ENCODE measurements around the gene TRAPPC5. TPM values are rescaled to one million over a fixed set of nuclear protein-coding genes. Genes with fewer than 3 reads are reported as not detected.

The TRAPPC5 gene
- total and polyA plus RNA-seq, 10 of the 15 experiments (the other 5 are each of a cell fraction or from before 2014, with no cell fraction given): 4.2 to 210 (median 89.1) TPM

DNA sequence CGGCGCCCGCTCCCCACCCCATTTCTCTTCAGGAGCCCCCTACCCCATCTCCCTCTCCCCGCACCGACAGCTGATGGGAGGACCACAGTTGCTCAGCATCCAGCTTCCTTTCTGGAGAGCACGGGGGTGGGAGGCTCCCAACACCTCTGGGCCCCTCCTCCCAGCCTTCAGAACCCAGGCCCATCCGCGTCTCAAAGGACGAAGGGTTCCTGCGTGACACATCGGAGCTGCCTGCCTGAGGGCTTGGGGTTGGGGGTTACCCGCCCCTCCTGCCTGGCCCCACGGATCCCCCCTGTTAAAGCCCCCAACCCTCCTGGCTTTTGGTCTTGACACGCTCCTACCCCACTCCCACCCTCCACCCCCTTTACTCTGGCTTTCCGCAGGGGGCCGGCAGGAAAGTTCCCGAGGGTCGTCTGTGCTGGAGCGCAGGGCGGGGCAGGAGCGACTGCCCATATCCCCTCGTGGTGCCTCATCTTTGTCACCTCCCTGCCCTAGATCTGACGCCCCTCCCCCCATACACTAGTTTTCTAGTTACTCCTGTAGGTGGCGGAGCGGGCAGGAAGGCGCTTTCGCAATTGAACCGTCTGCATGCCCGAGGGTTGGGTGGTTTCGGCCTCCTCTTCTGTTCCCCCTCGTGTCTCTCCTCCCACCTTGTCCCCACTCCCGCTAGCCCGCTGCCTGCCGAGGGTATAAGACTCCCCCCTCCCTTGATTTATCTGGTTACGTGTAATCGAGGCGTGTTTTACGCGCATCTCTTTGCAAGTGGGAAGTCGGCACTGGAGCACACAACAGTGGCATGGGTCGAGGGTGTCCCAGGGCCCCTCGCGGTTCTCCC is 924 bp downstream of the TRAPPC5 start (continued):
- peak; percentile 68 for TF ChIP-seq SMC3 (IDR thresholded peaks at IDR 0.05; ENCODE audit: borderline replicate concordance, low read length)
- 0 out of 2 replicates have a peak, but pooled peaks have one; percentile 15 for TF ChIP-seq IRF4 (IDR thresholded peaks at IDR 0.05; ENCODE audit: low read depth, low read length)
- TF ChIP-seq PKNOX1 (IDR thresholded peaks at IDR 0.05): no peak
- TF ChIP-seq SMARCA5 (IDR thresholded peaks at IDR 0.05): peak; percentile 37; the same call in 1 of the 2 replicates
- no peak for TF ChIP-seq PML (IDR thresholded peaks at IDR 0.05; ENCODE audit: low read length)
- TF ChIP-seq, protein P1, sequence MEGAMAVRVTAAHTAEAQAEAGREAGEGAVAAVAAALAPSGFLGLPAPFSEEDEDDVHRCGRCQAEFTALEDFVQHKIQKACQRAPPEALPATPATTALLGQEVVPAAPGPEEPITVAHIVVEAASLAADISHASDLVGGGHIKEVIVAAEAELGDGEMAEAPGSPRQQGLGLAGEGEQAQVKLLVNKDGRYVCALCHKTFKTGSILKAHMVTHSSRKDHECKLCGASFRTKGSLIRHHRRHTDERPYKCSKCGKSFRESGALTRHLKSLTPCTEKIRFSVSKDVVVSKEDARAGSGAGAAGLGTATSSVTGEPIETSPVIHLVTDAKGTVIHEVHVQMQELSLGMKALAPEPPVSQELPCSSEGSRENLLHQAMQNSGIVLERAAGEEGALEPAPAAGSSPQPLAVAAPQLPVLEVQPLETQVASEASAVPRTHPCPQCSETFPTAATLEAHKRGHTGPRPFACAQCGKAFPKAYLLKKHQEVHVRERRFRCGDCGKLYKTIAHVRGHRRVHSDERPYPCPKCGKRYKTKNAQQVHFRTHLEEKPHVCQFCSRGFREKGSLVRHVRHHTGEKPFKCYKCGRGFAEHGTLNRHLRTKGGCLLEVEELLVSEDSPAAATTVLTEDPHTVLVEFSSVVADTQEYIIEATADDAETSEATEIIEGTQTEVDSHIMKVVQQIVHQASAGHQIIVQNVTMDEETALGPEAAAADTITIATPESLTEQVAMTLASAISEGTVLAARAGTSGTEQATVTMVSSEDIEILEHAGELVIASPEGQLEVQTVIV (IDR thresholded peaks at IDR 0.05; ENCODE audit: borderline replicate concordance, partially characterized antibody): no peak
- no peak for TF ChIP-seq NFYB (IDR thresholded peaks at IDR 0.05; ENCODE audit: insufficient read depth, low read depth, low read length)
- 0 out of 2 replicates have a peak, but pooled peaks have one; percentile 22 for TF ChIP-seq GATAD2B (conservative IDR thresholded peaks at IDR 0.05; ENCODE audit: low read depth)
- TF ChIP-seq BRCA1 (IDR thresholded peaks at IDR 0.05; ENCODE audit: low read depth, low read length): no peak
- peak; percentile 16; the same call in 1 of the 2 replicates for TF ChIP-seq MAX (IDR thresholded peaks at IDR 0.05; ENCODE audit: low read depth, low read length)
- peak; percentile 59 for TF ChIP-seq NBN (IDR thresholded peaks at IDR 0.05)
- TF ChIP-seq CREM (IDR thresholded peaks at IDR 0.05; ENCODE audit: low read depth): 0 out of 2 replicates have a peak, but pooled peaks have one; percentile 33
- peak; percentile 66 for TF ChIP-seq TCF12 (IDR thresholded peaks at IDR 0.05; ENCODE audit: low read depth, low read length)
- peak in 1 of 2 experiments; percentile 41; a peak in 1 of 4 replicates for TF ChIP-seq IKZF2 (IDR thresholded peaks at IDR 0.05)
- 0 out of 2 replicates have a peak, but pooled peaks have one; percentile 13 for TF ChIP-seq NR2F1 (conservative IDR thresholded peaks at IDR 0.05)
- TF ChIP-seq RELB (IDR thresholded peaks at IDR 0.05; ENCODE audit: low read depth): 0 out of 2 replicates have a peak, but pooled peaks have one; percentile 37
- TF ChIP-seq TARDBP (IDR thresholded peaks at IDR 0.05; ENCODE audit: borderline replicate concordance): 0 out of 2 replicates have a peak, but pooled peaks have one; percentile 41
- peak; percentile 53; the same call in 1 of the 2 replicates for TF ChIP-seq RUNX3 (IDR thresholded peaks at IDR 0.05; ENCODE audit: low read length)
- TF ChIP-seq RAD21 (IDR thresholded peaks at IDR 0.05; ENCODE audit: insufficient read depth, low read depth, low read length): peak; percentile 78
- TF ChIP-seq CHD2 (IDR thresholded peaks at IDR 0.05; ENCODE audit: borderline replicate concordance, low read depth, low read length): peak; percentile 84
- peak; percentile 38 for TF ChIP-seq SKIL (IDR thresholded peaks at IDR 0.05; ENCODE audit: low read depth, poor library complexity, severe bottlenecking)
- TF ChIP-seq, protein P2, sequence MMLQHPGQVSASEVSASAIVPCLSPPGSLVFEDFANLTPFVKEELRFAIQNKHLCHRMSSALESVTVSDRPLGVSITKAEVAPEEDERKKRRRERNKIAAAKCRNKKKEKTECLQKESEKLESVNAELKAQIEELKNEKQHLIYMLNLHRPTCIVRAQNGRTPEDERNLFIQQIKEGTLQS (IDR thresholded peaks at IDR 0.05; ENCODE audit: borderline replicate concordance, extremely low read depth, low read depth, low read length): no peak

Measured in GM12878 (cell line).